HG03432 (cell line): ENCODE results near the gene TM4SF4.

ENCODE experiments used
- ATAC-seq: cut with Tn5 transposase; IDR thresholded peaks from one replicate; pipeline ENCODE4 v1.9.1; 2021; ENCODE audit warnings: mild to moderate bottlenecking, moderate library complexity; ENCODE audit not compliant: unreplicated experiment

The TM4SF4 gene

GRCh38 chr3:149545049-149545448, 70.6 kb downstream of the TM4SF4 start:
- no peak for ATAC-seq

- no peak for ATAC-seq
Observed at GRCh38 chr3:149547413-149547812, 72.9 kb downstream of the TM4SF4 start.

- ATAC-seq = no peak
Observed at GRCh38 chr3:149547954-149548668, 73.6 kb downstream of the TM4SF4 start.

- ATAC-seq = no peak
Observed at GRCh38 chr3:149548669-149549065, 74.2 kb downstream of the TM4SF4 start.

GRCh38 chr3:149551500-149551899, 77.0 kb downstream of the TM4SF4 start:
- no peak for ATAC-seq

GRCh38 chr3:149552700-149553099, 78.2 kb downstream of the TM4SF4 start:
- no peak for ATAC-seq
